IPS DF 6.9 (cell line): Measurements from ENCODE around the gene GAGE1.
"Not testable (repeated sequence)": the region's sequence is repeated elsewhere in the genome, so short reads cannot be mapped to it uniquely, and the experiment has no call there.

ENCODE experiments used
- DNase-seq: peaks from one replicate; pipeline ENCODE4 v3.0.0-alpha.2; 2013; ENCODE audit warnings: low read depth, low spot score
- H3K27ac ChIP-seq: one replicate; pipeline ENCODE4 v1.5.1; 2013; ENCODE audit warnings: low read length, control low read depth
- H3K27me3 ChIP-seq: 2 replicates; pipeline ENCODE4 v1.6.1; 2013; ENCODE audit warnings: mild to moderate bottlenecking, low read length; ENCODE audit not compliant: control insufficient read depth, insufficient read depth
- H3K36me3 ChIP-seq: 2 replicates; pipeline ENCODE4 v1.6.1; 2013; ENCODE audit warnings: low read length; ENCODE audit not compliant: control insufficient read depth, insufficient read depth
- H3K4me1 ChIP-seq: 2 replicates; pipeline ENCODE4 v1.6.1; 2013; ENCODE audit warnings: low read length; ENCODE audit not compliant: control insufficient read depth, insufficient read depth
- H3K4me3 ChIP-seq: 2 replicates; pipeline ENCODE4 v1.5.1; 2013; ENCODE audit warnings: mild to moderate bottlenecking, low read length
- H3K9me3 ChIP-seq: 2 replicates; pipeline ENCODE4 v1.6.1; 2013; ENCODE audit warnings: low read length, inconsistent platforms; ENCODE audit not compliant: control insufficient read depth, insufficient read depth
- WGBS: extraction: QIAGEN DNeasy Blood & Tissue Kit; methylation state at CpG from one replicate; pipeline ENCODE4 v1.1.7; 2013; ENCODE audit warnings: mixed read lengths, missing lambda C conversion rate; ENCODE audit not compliant: insufficient read length, insufficient coverage; 5-methylcytosine and 5-hydroxymethylcytosine counted together

GAGE1 gene

GRCh38 chrX:49598720-49599119 lies at the start of gene GAGE1:
Gene GAGE1 (plus strand): TSS chrX:49599020. CDS start chrX:49600175, 1,155 bp downstream.
- not testable (repeated sequence) for DNase-seq, H3K9me3 ChIP-seq, H3K36me3 ChIP-seq, H3K4me3 ChIP-seq, H3K4me1 ChIP-seq, H3K27me3 ChIP-seq, H3K27ac ChIP-seq
- no CpG with 5 or more reads among the region's 16 CpGs for WGBS

- not testable (repeated sequence) for H3K4me3 ChIP-seq, DNase-seq, H3K27ac ChIP-seq, H3K9me3 ChIP-seq, H3K36me3 ChIP-seq, H3K4me1 ChIP-seq, H3K27me3 ChIP-seq
- no CpG with 5 or more reads among the region's 16 CpGs for WGBS
These were observed 47.8 kb upstream of the GAGE1 start, which contains the start of gene GAGE12E for GRCh38 chrX:49550989-49551388. Gene GAGE12E (plus strand): TSS chrX:49551289. CDS start chrX:49552444, 1,155 bp downstream.

- H3K4me3 ChIP-seq, H3K36me3 ChIP-seq, DNase-seq, H3K27ac ChIP-seq, H3K4me1 ChIP-seq, H3K27me3 ChIP-seq, H3K9me3 ChIP-seq: not testable (repeated sequence)
- no CpG with 5 or more reads among the region's 16 CpGs for WGBS
These were observed 38.3 kb upstream of the GAGE1 start, which contains the start of gene GAGE12F for GRCh38 chrX:49560542-49560941. Gene GAGE12F (plus strand): TSS chrX:49560842. CDS start chrX:49561997, 1,155 bp downstream.

GRCh38 chrX:49568728-49569127 lies 30.1 kb upstream of the GAGE1 start:
- H3K36me3 ChIP-seq, H3K27ac ChIP-seq, H3K4me3 ChIP-seq, H3K27me3 ChIP-seq, DNase-seq, H3K9me3 ChIP-seq, H3K4me1 ChIP-seq: not testable (repeated sequence)
- no CpG with 5 or more reads among the region's 11 CpGs for WGBS

GRCh38 chrX:49569152-49569551 lies 29.7 kb upstream of the GAGE1 start:
- not testable (repeated sequence) for H3K27ac ChIP-seq, H3K9me3 ChIP-seq, H3K36me3 ChIP-seq, H3K27me3 ChIP-seq, DNase-seq, H3K4me3 ChIP-seq, H3K4me1 ChIP-seq
- WGBS: no CpG with 5 or more reads among the region's 13 CpGs

- not testable (repeated sequence) for DNase-seq, H3K4me1 ChIP-seq, H3K4me3 ChIP-seq, H3K9me3 ChIP-seq, H3K27ac ChIP-seq, H3K36me3 ChIP-seq, H3K27me3 ChIP-seq
- WGBS: no CpG with 5 or more reads among the region's 16 CpGs
These were observed 28.7 kb upstream of the GAGE1 start, which contains the start of gene GAGE12G for GRCh38 chrX:49570100-49570499. Gene GAGE12G (plus strand): TSS chrX:49570400. CDS start chrX:49571555, 1,155 bp downstream.

- H3K9me3 ChIP-seq: not testable (repeated sequence)
These were observed 19.2 kb upstream of the GAGE1 start, which contains the start of gene GAGE12H for GRCh38 chrX:49579649-49580048. Gene GAGE12H (plus strand): TSS chrX:49579949. CDS start chrX:49581104, 1,155 bp downstream.

GRCh38 chrX:49589196-49589595 lies 9.6 kb upstream of the GAGE1 start, which contains the start of gene GAGE2A:
Gene GAGE2A (plus strand): TSS chrX:49589496. CDS start chrX:49590651, 1,155 bp downstream.
- H3K27me3 ChIP-seq, H3K27ac ChIP-seq, H3K4me1 ChIP-seq, H3K4me3 ChIP-seq, H3K9me3 ChIP-seq, H3K36me3 ChIP-seq, DNase-seq: not testable (repeated sequence)
- no CpG with 5 or more reads among the region's 16 CpGs for WGBS

More at GRCh38 chrX:49579649-49580048, 19.2 kb upstream of the GAGE1 start, which contains the start of gene GAGE12H:
- DNase-seq, H3K4me3 ChIP-seq, H3K4me1 ChIP-seq, H3K27me3 ChIP-seq, H3K27ac ChIP-seq, H3K36me3 ChIP-seq: not testable (repeated sequence)
- no CpG with 5 or more reads among the region's 16 CpGs for WGBS

GRCh38 chrX:49589769-49590478 lies 8.9 kb upstream of the GAGE1 start:
- not testable (repeated sequence) for H3K27me3 ChIP-seq, H3K36me3 ChIP-seq, H3K4me1 ChIP-seq, H3K9me3 ChIP-seq, H3K4me3 ChIP-seq, H3K27ac ChIP-seq, DNase-seq
- no CpG with 5 or more reads among the region's 37 CpGs for WGBS

- H3K9me3 ChIP-seq, H3K27ac ChIP-seq, DNase-seq, H3K4me1 ChIP-seq, H3K27me3 ChIP-seq, H3K4me3 ChIP-seq, H3K36me3 ChIP-seq: not testable (repeated sequence)
- no CpG with 5 or more reads among the region's 17 CpGs for WGBS
These were observed 8.3 kb upstream of the GAGE1 start for GRCh38 chrX:49590488-49590887.
